Stimulated activated CD8-positive, alpha-beta memory T cell treated with anti-CD3 and anti-CD28 coated beads, Interleukin-7, amount 100 ng/mL, for 24 hours (primary cell): ENCODE measurements around the gene ARHGEF4.

Experiments
- DNase-seq: peaks from one replicate; pipeline ENCODE4 v3.0.0-alpha.2; 2020; ENCODE audit warnings: low read depth

Gene ARHGEF4

DNA sequence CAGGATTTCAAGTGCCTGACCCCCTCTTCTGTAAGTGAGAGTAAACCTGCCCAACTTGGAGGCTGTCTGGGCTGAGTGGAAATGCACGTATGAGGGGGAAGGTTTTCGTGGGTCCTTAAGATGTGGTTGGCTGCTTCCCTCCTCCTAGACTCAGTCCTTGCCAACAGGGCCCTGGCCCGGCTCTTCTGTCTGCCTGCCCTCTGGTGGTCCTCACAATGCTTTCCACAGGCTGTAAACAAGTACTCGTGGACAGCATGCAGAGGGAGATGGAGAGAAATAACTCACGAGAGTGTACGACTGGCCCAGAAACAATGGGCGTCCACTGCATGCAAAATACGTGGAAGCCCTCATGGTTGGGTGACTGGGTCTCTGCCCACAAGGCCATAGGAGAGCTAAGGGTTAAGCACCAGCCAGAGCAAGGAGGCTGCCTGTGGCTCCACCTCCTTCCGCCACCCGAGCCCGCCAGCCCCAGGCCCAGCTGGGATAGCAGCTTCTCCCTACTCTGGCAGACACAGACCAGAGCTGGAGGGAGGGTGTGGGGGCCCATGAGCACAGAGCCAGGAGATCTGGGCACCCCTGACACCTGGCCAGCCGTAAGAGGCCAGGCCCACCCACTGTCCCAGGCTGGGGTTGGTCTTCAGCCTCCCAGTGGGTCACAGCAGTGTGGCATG lies 17.0 kb upstream of the ARHGEF4 start:
- DNase-seq, result no peak

DNA sequence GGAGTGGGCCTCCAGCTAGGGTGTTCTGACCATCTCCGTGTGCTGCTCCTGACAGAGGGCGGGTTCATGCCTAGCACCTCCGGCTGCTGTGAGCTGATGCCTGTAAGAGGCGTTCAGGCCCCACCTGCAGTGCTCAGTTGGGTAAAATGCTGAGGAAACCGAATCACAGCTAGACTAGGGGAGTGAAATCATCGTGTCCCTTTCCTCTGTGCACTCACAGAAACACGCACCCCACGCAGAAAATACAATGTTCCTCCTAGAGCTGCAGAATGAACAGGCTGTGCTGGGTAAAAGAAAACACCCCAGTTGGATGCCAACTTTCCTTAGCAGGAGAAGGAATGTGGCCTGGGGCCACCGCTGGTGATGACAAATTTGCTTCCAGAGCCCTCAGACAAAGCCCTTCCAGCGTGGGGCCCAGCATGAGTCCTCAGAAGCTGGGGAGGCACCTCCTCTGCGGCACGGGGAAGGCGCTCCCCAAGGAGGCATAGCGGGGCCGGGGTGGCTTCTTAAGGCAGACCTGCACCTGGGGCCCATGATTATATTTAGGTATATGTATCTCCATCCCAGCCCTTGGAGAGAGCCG lies 16.3 kb upstream of the ARHGEF4 start:
- no peak for DNase-seq

DNA sequence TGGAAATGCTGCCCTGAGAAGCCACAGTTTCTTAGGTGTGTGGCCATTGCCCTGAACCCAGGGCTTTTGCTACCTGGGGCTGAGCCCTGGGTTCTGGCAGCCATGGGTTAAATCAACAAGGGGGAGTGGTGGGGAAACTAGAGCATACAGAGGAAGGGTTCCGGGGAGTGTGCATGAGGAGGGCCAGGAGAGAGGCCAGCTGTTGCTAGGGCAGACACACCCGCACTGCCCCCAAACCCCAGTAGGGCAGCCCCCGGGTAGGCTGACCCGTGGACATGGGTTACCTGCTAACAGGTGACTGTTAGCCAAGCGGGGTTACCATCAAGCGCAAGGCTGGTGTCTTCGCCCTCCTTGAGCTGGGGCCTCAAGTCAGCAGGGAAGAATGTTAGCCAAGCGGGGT lies 14.8 kb upstream of the ARHGEF4 start:
- no peak for DNase-seq

DNA sequence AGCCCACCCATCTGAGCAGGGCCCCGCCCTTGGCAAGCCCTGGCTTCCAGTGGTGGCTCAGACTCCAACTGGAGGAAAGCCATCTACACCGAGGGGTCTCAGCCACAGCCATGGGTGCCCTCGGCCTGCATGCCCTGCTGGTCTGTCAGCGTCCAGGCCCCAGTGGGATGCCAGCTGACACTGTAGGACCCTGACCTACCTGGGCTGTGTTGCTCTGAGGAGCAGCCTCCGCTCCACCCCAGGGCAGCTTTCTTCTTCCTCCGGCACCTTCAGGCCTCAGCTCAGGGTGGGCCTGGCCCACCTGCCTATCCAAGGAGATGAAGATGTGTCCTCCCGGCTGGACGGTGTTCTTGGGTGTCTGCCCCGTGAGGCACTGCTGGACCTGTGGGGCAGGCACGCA lies 13.9 kb upstream of the ARHGEF4 start:
- no peak for DNase-seq

DNA sequence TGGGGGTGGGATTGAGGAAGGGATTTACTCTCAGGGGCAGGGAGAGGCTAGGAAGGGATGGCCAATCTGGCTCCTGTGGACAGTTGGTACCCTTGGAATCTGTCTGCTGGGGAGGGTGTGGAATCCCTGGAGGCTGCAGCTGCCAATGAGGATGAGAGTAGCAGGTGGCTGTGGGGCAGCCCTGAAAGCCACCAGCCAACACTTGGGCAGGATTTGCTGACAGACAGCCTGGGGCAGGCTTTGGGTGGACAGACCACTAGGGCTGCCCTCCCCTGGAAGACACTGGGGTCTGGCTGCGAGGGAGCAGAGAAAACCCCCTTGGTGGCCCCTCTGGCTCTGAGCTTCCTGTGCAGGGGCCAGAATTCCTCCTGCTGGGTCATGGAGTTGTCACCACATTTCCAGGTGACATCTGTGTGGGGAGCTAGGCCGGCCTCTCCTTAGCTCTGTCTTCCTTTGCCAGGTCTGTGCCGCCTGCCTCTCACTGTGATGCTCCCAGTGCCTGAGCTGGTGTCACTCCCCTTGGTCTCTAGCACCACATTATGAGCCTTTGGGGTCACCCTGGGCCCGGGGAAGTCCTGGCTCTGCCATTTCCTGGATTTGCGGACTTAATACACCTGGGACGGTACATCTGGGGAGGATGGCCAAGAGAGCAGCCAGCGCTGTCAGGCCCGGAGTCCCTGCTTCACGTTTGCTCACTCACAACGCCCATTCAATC lies 13.4 kb upstream of the ARHGEF4 start:
- no peak for DNase-seq

DNA sequence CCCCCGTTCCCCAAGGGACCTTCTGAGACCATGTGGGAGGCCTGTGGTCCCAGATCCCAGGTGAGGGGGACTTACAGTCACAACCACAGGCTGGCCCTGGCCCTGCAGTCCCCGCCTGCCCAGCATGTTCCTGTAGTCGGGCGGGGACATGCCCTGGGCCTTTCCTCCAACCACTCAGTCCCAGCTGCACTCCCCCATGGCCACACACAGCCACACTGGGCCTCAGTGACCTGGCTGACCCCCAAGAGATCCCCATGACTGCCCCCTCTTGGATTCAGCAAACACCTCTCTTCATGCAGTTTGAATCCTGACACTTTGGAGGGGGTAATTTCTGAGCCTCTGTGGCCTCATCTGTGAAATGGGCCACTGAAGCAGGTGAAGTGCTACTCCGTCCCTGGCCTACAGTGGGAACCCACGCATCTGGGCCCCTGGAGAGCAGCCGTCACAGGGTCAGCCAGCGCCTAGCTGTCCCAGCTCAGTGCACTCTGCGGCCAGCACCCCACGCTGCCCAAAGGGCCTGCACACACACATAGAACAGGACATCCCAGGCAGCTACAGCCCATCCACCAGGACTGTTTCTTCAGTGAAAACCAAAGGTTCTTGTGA lies 12.7 kb upstream of the ARHGEF4 start:
- no peak for DNase-seq

DNA sequence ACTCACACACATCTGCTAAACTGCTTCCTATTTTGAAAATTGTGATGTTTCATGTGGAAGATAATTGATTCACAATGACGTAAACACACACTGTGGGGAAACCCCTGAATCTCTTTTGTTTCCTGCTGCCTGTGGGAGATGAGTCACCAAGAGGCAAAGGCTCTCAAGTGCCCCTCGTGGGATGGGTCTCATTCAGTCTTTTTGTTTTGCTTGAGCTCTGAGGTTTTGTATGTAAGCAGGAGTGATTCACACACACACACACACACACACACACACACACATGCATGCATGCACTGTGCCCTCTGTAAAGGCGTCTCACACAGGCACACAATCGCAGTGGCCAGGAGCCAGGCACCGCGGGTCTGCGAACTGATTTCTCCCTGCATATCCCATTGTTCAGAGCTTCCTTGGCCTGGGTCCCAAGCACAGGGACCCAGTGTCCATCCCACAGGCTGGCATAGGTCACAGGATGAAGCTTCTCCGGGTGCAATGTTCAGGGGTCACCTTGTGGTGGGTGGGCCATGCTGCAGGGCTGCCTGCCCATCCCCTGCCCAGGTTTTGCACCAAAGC lies 12.1 kb upstream of the ARHGEF4 start:
- peak; percentile 33 for DNase-seq

DNA sequence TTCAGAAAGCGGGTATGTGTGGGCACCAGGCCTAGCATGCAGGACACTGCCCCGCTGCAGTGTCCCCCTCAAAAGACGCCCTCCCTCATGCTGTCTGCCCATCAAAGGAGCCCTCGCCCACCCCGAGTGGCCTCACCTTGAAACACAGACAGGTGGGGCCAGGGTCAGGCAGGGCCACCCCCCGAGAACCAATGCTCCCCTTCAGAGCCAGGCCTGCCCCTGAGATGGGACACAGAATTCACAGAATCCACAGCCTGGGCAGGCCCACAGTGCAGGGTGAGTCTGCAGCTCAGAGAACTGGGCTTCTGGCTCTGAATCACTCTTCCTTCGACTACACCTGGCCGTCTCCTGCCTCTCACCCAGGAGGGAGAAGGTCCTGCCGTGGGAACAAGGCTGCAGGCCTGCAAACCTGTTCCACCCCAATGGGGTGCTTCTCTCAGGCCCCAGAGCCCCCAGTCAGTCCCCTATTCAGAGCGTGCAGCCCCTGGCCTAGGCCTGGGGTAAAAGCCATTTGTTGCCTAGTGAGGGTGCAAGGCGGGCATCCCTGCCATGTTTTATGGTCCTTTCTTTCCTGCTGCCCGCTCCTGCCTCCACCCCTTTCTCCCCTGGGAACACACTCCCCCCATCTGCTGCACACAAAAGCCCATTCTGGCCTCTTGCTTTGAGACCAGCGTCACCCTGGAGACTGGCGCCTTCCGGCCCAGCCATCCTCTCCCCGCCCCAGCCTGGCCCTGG lies 11.3 kb upstream of the ARHGEF4 start:
- DNase-seq, result no peak

DNA sequence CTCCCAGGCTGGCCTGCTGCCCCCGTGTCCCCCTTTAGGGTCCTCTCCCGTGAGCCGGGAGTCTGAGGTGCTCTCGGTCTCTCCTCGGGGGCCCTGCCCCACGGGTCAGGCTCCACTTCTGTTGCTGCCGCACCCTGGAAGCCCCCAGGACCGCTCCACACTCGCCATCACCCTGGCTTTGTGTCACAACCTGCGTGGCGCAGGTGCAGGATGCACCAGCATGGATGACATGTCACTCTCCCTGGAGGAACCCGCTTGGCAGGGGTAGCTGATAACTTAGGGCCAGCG lies 10.8 kb upstream of the ARHGEF4 start:
- DNase-seq, result no peak

DNA sequence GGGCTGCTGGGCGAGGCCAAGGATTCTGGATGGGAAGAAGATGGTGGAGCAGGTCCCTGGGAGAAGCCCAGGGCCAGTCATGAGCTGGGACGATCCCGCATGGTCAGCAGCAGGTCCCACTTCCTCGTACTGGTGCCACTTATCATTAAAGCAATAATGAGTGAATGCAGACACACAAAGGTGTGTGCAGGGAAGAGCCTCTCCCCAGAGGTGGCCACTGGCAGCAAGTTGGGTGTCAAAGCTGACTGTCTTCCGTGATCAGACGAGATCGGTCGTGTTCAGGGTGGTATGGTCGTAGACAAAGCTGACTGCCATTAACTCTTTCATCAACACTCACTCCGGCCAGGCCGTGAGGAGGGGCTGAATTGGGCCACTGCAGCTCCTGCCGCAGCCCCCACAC lies 10.3 kb upstream of the ARHGEF4 start:
- DNase-seq, result no peak

DNA sequence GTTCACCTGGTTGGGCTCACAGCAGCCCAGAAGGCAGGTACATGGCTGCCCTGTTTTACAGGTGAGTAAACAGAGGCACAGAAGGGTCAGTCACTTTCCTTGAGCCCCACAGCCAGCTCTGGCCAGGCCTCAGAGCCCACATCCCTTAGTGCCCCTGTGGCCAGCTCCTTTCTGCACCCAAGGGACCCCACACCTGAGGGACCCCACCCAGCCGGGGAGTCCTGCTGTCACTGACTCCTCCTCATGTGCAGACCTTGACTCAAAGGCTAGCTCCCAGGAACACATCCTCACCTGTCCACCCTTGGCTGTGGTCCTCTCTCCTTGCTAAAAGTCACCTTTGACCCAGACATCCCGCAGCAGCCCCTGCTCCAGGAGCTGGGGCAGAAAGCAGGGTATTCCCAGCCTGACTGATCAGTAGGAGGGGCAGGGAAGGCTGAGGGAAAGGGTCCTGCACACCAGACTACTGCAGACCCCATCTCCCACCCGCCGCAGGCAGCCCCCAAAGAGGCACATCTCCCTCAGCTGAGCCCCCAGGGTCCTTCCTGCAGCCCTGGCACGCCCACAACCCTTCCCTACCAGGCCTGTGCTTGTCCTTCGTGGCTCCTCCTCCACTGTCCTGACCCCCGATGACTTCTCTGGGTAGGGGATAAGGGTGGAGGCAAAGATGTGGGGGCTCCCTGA lies 9.8 kb upstream of the ARHGEF4 start:
- DNase-seq, result no peak

DNA sequence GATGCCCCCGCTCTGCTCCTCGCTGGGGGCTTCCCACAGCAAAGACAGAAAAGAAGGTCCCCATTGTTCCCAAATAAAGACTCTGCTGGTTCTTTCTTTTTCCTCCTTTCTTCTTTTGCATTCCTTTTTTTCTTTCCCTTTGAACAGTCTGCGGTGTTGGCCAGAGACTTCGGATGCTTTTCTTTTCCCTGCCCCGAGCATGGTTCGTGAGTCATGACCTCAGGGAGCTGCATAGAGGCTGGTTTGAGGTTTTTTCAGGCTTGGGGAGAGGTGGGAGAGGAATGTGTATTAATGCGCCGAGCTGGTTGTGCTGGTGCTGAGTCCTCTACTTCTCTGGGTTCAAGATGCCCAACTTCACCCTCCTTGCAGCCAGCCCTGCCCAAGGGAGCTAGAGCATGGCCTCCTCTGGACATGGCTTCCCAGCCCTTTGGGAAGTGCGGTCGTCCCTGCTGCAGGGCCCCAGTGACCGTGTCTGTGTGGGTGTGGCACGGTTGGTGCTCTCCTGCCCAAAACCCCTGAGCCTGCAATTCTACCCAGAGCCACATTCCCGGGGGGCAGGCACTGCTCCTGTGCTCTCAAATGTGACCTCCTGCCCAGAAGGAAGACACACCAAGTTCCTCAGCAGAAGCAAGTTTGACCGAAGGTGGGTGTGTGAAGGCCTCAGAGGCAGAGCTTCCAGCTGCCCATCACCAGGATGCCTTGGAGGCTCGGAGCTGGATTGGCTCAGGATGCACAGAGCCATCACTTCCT lies 9.0 kb upstream of the ARHGEF4 start:
- no peak for DNase-seq

DNA sequence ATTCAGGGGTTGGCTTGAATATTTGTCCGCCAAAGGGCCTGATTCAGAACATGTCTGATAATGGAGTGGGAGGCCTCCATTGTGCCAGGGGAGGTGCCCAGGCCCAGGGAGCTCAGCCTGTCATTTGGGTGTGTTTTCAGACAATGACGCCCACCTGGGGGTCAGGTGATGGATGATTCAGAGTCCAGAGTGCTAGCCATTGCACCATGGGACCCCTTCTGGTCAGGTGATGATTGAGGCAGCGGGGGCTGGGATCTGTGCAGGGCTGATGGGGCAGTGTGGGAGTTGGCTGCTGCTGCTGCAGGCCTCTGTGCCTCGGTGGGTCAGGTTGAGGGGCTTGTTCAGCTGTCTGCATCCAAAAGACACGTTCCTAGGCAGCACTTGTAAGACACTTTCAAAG lies 8.3 kb upstream of the ARHGEF4 start:
- no peak for DNase-seq

DNA sequence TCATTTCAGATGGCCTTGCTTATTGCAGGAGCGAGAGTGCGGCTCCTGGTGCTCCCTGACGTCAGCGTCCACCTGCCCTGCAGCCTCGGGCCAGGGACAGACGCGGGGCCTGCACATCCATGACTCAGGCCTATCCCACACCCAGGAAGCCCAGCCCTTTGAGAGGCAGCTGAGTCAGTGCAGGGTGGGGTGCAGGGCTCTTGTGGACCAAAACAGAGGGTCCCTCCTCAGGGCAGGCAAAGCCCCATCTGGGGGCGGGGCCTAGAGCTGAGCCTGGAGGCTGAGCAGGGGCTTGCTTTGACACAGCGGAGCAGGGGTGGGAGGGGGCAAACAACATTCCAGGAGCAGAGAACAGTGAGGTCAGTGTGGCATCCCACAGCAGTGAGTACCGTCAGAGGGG lies 7.7 kb upstream of the ARHGEF4 start:
- no peak for DNase-seq

DNA sequence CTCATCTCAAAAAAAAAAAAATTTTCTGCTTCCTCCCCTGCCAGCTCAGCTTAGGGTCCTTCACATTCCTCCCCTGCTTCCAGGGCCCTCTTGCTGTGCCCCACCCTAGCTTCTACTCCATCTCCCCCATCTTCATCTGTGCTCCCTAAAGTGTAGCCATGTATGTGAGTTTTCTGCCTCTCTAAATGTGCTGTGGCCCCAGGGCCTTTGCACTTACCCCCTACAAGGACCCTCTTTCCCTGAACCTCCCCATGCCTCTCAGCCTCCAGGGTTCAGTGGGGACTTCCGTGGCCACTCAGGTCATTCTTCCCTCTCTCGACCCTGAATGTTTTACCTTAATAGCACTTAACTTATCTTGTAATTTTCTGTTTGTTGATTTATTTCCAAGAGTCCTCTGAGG lies 6.2 kb upstream of the ARHGEF4 start:
- no peak for DNase-seq

DNA sequence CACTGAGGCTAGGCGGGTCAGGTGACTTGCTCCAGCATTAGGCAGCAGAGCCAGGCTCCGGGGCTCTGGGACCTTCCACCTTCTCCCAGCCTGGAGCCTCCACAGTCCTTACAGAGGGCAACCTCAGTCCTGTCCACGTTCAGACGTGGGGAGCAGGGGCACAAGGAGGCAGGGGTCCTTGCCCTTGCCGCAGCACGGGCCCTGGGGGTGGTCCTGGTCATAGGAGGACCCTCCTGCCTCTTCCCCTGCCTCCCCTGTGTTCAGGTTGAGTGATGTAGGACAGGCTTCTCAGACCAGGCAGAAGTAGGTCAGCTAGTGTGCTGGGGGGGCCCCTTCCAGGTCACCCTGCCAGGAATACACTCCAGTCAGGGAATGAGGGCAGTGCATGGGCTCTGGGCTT lies 5.4 kb upstream of the ARHGEF4 start:
- no peak for DNase-seq

DNA sequence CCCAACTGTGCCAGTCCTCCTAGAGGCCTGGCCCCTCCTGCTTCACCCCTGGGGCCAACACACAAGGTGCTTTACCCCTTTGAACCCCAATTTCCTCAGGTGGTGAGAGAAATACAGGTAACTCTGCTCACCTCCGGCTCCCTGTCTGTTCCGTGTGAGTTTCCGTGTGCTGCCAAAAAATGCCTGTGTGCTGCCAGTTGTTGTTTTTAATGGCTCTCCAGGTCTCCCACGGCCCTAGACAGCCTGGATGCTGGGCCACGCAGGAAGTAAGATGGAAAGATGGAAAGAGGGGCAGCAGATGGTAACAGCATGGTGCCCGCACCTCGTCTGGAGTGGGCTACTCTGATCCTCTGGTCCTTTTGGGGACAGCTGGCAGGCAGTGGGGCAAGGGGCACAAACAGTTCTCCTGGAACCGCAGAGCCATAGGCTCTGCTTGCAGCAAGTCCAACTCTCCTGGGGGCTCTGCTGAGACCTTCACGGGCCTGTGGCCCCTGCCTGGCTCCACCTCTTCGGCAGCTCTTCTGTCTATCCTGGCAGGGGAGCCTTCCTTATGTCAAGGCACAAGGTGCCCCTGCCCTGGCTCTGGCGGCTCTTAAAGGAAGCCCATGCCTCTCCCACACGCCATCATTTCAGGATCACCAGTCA lies 4.3 kb upstream of the ARHGEF4 start:
- DNase-seq, result no peak

DNA sequence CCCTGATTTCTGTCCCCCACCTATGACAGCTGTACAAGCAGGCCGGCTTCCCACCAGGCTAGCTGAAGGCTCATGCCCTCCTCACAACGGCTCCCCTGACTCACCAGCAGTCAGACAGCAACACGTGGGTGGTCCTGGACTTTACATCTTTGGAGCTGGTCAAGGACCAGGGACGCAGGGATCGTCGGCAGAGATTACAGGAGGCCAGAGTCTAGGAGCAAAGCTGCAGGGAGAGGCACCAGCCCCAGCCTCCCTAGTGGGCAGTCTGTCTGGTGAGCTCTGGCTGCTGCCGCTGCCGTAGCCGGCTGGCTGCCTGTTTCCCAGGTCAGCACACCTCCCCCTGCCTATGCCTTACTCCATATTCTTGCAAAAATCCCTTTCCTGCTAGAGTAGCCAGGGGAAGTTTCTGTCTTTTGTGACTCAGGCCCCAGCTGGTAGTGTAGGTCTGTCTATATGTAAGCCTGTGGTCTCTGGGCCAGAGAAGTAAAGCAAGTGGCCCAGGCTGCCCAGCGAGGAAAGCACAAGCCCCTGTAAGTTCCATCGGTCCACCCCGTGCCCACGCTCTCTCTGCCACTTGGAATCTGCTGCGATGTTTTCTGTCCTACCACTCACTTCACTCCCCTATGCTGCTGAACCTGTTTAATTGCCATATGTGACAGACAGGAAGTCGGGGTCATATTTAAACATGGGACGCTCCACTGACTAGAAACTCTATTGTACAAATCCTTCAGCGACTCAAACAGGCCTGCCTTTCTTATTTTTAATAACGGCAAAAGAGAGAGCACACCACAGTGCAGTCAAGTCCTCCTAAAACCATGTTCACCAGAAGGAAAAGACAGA lies 2.4 kb upstream of the ARHGEF4 start:
- DNase-seq, result no peak

DNA sequence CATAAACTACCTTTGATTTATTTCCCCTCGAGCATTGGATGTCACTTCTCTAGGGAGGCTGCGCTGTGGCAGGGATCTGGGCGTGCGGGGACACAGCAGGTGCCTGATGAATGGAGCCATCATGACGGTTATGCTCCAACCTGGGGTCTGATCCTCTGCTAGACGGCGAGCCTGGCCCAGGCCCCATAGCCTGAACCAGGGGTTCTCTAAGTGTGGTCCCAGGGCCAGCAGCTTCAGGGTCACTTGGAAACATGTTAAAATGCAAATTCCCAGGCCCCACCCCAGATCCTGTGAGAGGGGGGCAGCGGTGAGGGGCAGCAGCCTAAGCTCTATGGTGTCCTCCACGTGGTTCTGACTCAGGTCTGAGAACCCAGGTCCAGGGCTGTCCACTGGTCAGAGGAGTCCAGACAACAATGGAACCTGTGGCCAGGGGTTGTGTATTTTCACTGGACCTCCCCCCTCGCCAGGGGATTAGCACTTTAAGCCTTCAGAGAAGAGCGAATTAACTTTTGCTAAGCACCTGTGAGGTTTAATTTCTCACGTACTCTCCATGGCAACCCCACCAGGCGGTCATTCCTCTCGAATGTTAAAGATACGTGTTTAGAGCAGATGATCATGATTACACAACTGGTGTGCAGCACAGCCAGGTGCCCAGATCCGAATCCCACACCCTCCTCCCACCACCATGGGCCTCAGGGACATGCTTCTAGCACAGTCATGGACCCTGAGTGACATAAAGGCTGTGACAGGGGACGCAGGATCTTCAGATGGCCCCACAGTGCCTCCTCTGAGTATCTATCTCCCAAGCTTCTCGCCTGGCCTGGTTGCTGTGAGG lies 1.6 kb upstream of the ARHGEF4 start:
- DNase-seq, result no peak
